Activated CD8-positive, alpha-beta T cell treated with anti-CD3 and anti-CD28 coated beads for 36 hours (primary cell): ENCODE measurements around the gene SNPH. TPM values are rescaled to one million over a fixed set of nuclear protein-coding genes. Genes with fewer than 3 reads are reported as not detected.
A peak's percentile ranks its signal among the peaks of the same experiment; 100 is the strongest.

Experiments used
- ATAC-seq: fragments of 200-7000 bp; cut with Tn5 transposase; one replicate; pipeline ENCODE4 v1.10.0; 2021; ENCODE audit warnings: mild to moderate bottlenecking, moderate library complexity
- CTCF ChIA-PET: fragments of 350-600 bp; sonication (Branson Sonifier 250); formaldehyde crosslinking; loops from one replicate; lab custom pipeline; 2021; ENCODE audit warnings: antibody characterized with exemption; lab: Charles Lee
- POLR2A ChIA-PET: fragments of 350-600 bp; sonication (Branson Sonifier 250); formaldehyde crosslinking; loops from one replicate; lab custom pipeline; 2021; ENCODE audit warnings: antibody characterized with exemption; lab: Charles Lee
- DNase-seq: peaks from one replicate; pipeline ENCODE4 v3.0.0-alpha.2; 2020
- H3K27ac Mint-ChIP-seq: one replicate; pipeline ENCODE4 v1.8.0; 2021; ENCODE audit warnings: mild to moderate bottlenecking, mixed read lengths
- H3K27me3 Mint-ChIP-seq: one replicate; pipeline ENCODE4 v1.8.0; 2021; ENCODE audit warnings: mixed read lengths
- H3K36me3 Mint-ChIP-seq: one replicate; pipeline ENCODE4 v1.8.0; 2021; ENCODE audit warnings: low read depth, mixed read lengths
- H3K4me1 Mint-ChIP-seq: one replicate; pipeline ENCODE4 v1.8.0; 2021; ENCODE audit warnings: low read depth, mixed read lengths
- H3K4me3 Mint-ChIP-seq: one replicate; pipeline ENCODE4 v1.8.0; 2021; ENCODE audit warnings: mild to moderate bottlenecking, moderate library complexity, mixed read lengths
- H3K9me3 Mint-ChIP-seq: one replicate; pipeline ENCODE4 v1.8.0; 2021; ENCODE audit warnings: mixed read lengths
- CTCF ChIP-seq: fragments of 200-600 bp; IDR thresholded peaks from one replicate; pipeline ENCODE4 v1.8.0; 2022; ENCODE audit warnings: antibody characterized with exemption, mild to moderate bottlenecking
- intact Hi-C: fragments of 100-400 bp; cut with micrococcal nuclease; formaldehyde crosslinking; loops from one replicate; pipeline ENCODE4 v1.10.0; 2022
- total RNA-seq, 2 experiments: library from RNA; stranded (reverse); gene quantifications; one replicate each; pipeline ENCODE4 v1.2.3, GENCODE V29; 2021

The SNPH gene
- total RNA-seq, 2 experiments from 2014 or later = 3.7 to 4.1 TPM

- no peak for ATAC-seq
- Mint-ChIP-seq H3K27ac (peak within 1 kb of the TSS; percentile 93), H3K4me1 (peaks cover 32% of the 10 kb centered on the region), H3K9me3 (no peaks in the 10 kb centered on the region), H3K27me3 (no peaks in the 10 kb centered on the region), H3K4me3 (no peak within 1 kb of the TSS), H3K36me3 (peaks cover 33% of the 10 kb centered on the region)
- no peak for DNase-seq
- POLR2A ChIA-PET = interaction anchor here (0.8 to 1.5 kb wide), 4 partner anchors 9 to 63 kb away, joined by 3 to 4 read pairs (median 4); no protein-coding TSS in a partner anchor
- intact Hi-C loops = loop anchor here (5.0 kb wide), 3 partner anchors 33 to 63 kb away; partner anchors contain the start of gene FKBP1A
- TF ChIP-seq CTCF = no peak
- CTCF ChIA-PET = interaction anchor here (1.0 to 3.1 kb wide), 4 partner anchors 16 to 138 kb away, joined by 3 to 9 read pairs (median 5); partner anchors contain the start of gene NSFL1C
Observed at GRCh38 chr20:1328680-1329330, 62.7 kb downstream of the SNPH start, which contains the start of gene SDCBP2. SDCBP2 (minus strand) TSS chr20:1329139; CDS start chr20:1320416, 8,723 bp downstream.

- intact Hi-C loops = no loop called here
- CTCF ChIA-PET = interaction anchor here (0.9 to 1.3 kb wide), 2 partner anchors 61 to 107 kb away, joined by 3 to 4 read pairs; no protein-coding TSS in a partner anchor
- H3K4me3 Mint-ChIP-seq = peak overlapping the region; percentile 3
- H3K27ac Mint-ChIP-seq = peak overlapping the region; percentile 93
- POLR2A ChIA-PET = interaction anchor here (1.5 kb wide), 1 partner anchor 50 kb away, joined by 4 read pairs; no protein-coding TSS in a partner anchor
- DNase-seq (peak; percentile 66), ATAC-seq (peak; percentile 50)
- TF ChIP-seq CTCF = no peak
- H3K27me3 Mint-ChIP-seq = no peaks in the 10 kb centered on the region
- H3K36me3 Mint-ChIP-seq = peaks cover 40% of the 10 kb centered on the region
- peaks cover 38% of the 10 kb centered on the region for H3K4me1 Mint-ChIP-seq
- no peaks in the 10 kb centered on the region for H3K9me3 Mint-ChIP-seq
Observed at GRCh38 chr20:1330075-1330830, 64.2 kb downstream of the SNPH start.

GRCh38 chr20:1331101-1331500, 65.0 kb downstream of the SNPH start:
- Mint-ChIP-seq H3K36me3 (peaks cover 40% of the 10 kb centered on the region), H3K4me1 (peaks cover 45% of the 10 kb centered on the region), H3K9me3 (no peaks in the 10 kb centered on the region), H3K27ac (peak overlapping the region; percentile 75), H3K4me3 (no peak overlapping the region), H3K27me3 (no peaks in the 10 kb centered on the region)
- intact Hi-C loops = no loop called here
- ATAC-seq (no peak), DNase-seq (no peak)
- ChIA-PET CTCF (no interaction called here), POLR2A (no interaction called here)
- no peak for TF ChIP-seq CTCF

- no peaks in the 10 kb centered on the region for H3K9me3 Mint-ChIP-seq
- H3K4me1 Mint-ChIP-seq = peaks cover 53% of the 10 kb centered on the region
- H3K36me3 Mint-ChIP-seq = peaks cover 45% of the 10 kb centered on the region
- intact Hi-C loops = no loop called here
- ATAC-seq (no peak), DNase-seq (no peak)
- POLR2A ChIA-PET = interaction anchor here (0.7 to 2.1 kb wide), 3 partner anchors 26 to 112 kb away, joined by 3 to 7 read pairs (median 3); no protein-coding TSS in a partner anchor
- H3K27me3 Mint-ChIP-seq = no peaks in the 10 kb centered on the region
- peak overlapping the region; percentile 75 for H3K27ac Mint-ChIP-seq
- CTCF ChIA-PET = interaction anchor here (0.8 kb wide), 1 partner anchor 68 kb away, joined by 3 read pairs; no protein-coding TSS in a partner anchor
- TF ChIP-seq CTCF = no peak
- H3K4me3 Mint-ChIP-seq = no peak overlapping the region
Observed at GRCh38 chr20:1331801-1332453, 65.8 kb downstream of the SNPH start.
